ENCODE results near the gene SOX6.

The SOX6 gene

GRCh38 chr11:15985127-15985859 is 371.1 kb downstream of the SOX6 start:
- DNase-seq, result no peak

- no peak for DNase-seq
Observed at GRCh38 chr11:15981292-15981691, 375.1 kb downstream of the SOX6 start.

- no peak for DNase-seq
Observed at GRCh38 chr11:15977116-15977515, 379.2 kb downstream of the SOX6 start.

GRCh38 chr11:15976433-15977045 is 379.8 kb downstream of the SOX6 start:
- no peak for DNase-seq

GRCh38 chr11:15975742-15976141 is 380.6 kb downstream of the SOX6 start:
- DNase-seq, result no peak

- DNase-seq, result no peak
Observed at GRCh38 chr11:15972838-15973237, 383.5 kb downstream of the SOX6 start.

GRCh38 chr11:15971215-15971546 is 385.2 kb downstream of the SOX6 start:
- DNase-seq, result no peak

- no peak for DNase-seq
Observed at GRCh38 chr11:15970506-15971214, 385.7 kb downstream of the SOX6 start.

GRCh38 chr11:15969701-15970329 is 386.5 kb downstream of the SOX6 start:
- DNase-seq, result no peak

- DNase-seq, result no peak
Observed at GRCh38 chr11:15969281-15969680, 387.1 kb downstream of the SOX6 start.

- DNase-seq, result no peak
Observed at GRCh38 chr11:15968461-15969130, 387.8 kb downstream of the SOX6 start.

GRCh38 chr11:15967966-15968365 is 388.4 kb downstream of the SOX6 start:
- no peak for DNase-seq

- no peak for DNase-seq
Observed at GRCh38 chr11:15967166-15967565, 389.2 kb downstream of the SOX6 start.

GRCh38 chr11:15965562-15966250 is 390.6 kb downstream of the SOX6 start:
- no peak for DNase-seq

GRCh38 chr11:15963266-15963665 is 393.1 kb downstream of the SOX6 start:
- no peak for DNase-seq

GRCh38 chr11:15958910-15959309 is 397.4 kb downstream of the SOX6 start:
- DNase-seq, result no peak

GRCh38 chr11:15957234-15957633 is 399.1 kb downstream of the SOX6 start:
- DNase-seq, result no peak

- DNase-seq, result no peak
Observed at GRCh38 chr11:15956302-15956701, 400.0 kb downstream of the SOX6 start.

GRCh38 chr11:15955595-15955994 is 400.8 kb downstream of the SOX6 start:
- no peak for DNase-seq

GRCh38 chr11:15947681-15948648 is 408.4 kb downstream of the SOX6 start:
- DNase-seq, result no peak

- no peak for DNase-seq
Observed at GRCh38 chr11:15945726-15946125, 410.6 kb downstream of the SOX6 start.
